IMR-90 (cell line): ENCODE results near the gene EVL. TPM values are rescaled to one million over a fixed set of nuclear protein-coding genes. Genes with fewer than 3 reads are reported as not detected.

Experiments
- ATAC-seq: fragments of 200-7000 bp; cut with Tn5 transposase; 2 replicates; pipeline ENCODE4 v1.9.1; 2020; ENCODE audit warnings: low read depth, mild to moderate bottlenecking, moderate library complexity
- BruUV-seq: library from RNA; stranded (reverse); fragments of 400-500 nt; replicated peaks from 2 replicates; lab custom pipeline; 2021; lab: Mats Ljungman, UMichigan
- CTCF ChIA-PET: fragments of 300-600 bp; formaldehyde crosslinking; extraction: SDS; loops from one replicate; lab custom pipeline; 2021; ENCODE audit warnings: antibody characterized with exemption; lab: Yijun Ruan, JAX
- POLR2A ChIA-PET: fragments of 300-600 bp; sonication (Branson Sonifier 250); formaldehyde crosslinking; loops from one replicate; lab custom pipeline; 2022; ENCODE audit warnings: antibody characterized with exemption; ENCODE audit not compliant: unreplicated experiment; lab: Charles Lee
- DNase-seq: peaks from one replicate; pipeline ENCODE4 v3.0.0; 2013
- H2AFZ ChIP-seq: replicated peaks from 2 replicates; pipeline ENCODE3; 2013; ENCODE audit warnings: low read length, mild to moderate bottlenecking; ENCODE audit not compliant: poor library complexity
- H2AK5ac ChIP-seq: 2 replicates; pipeline ENCODE4 v1.6.1; 2013; ENCODE audit warnings: low read depth, low read length, inconsistent platforms
- H2AK9ac ChIP-seq: replicated peaks from 2 replicates; pipeline ENCODE3; 2013; ENCODE audit warnings: mild to moderate bottlenecking, low read depth, low read length, moderate library complexity; ENCODE audit not compliant: poor library complexity
- H2BK120ac ChIP-seq: 2 replicates; pipeline ENCODE4 v1.6.1; 2013; ENCODE audit warnings: low read depth, low read length, inconsistent platforms
- H2BK15ac ChIP-seq: 3 replicates; pipeline ENCODE4 v1.6.1; 2013; ENCODE audit warnings: low read depth, low read length, inconsistent platforms
- H2BK20ac ChIP-seq: 2 replicates; pipeline ENCODE4 v1.6.1; 2013; ENCODE audit warnings: low read depth, mild to moderate bottlenecking, inconsistent platforms, low read length, moderate library complexity
- H2BK5ac ChIP-seq: 2 replicates; pipeline ENCODE4 v1.6.1; 2013; ENCODE audit warnings: mild to moderate bottlenecking, low read depth, low read length, inconsistent platforms; ENCODE audit not compliant: poor library complexity, severe bottlenecking
- H3K14ac ChIP-seq: replicated peaks from 2 replicates; pipeline ENCODE4 v1.6.1; 2013; ENCODE audit warnings: low read depth, low read length, inconsistent platforms
- H3K18ac ChIP-seq: 2 replicates; pipeline ENCODE4 v1.6.1; 2013; ENCODE audit warnings: low read depth, low read length, control low read depth
- H3K23ac ChIP-seq: 2 replicates; pipeline ENCODE4 v1.6.1; 2013; ENCODE audit warnings: low read depth, low read length, inconsistent platforms
- H3K27ac ChIP-seq: 2 replicates; pipeline ENCODE4 v1.5.1; 2013; ENCODE audit warnings: mild to moderate bottlenecking, control low read depth, low read length; ENCODE audit not compliant: insufficient read depth
- H3K27me3 ChIP-seq: 2 replicates; pipeline ENCODE4 v1.6.1; 2013; ENCODE audit warnings: low read length; ENCODE audit not compliant: control insufficient read depth, insufficient read depth
- H3K36me3 ChIP-seq: 2 replicates; pipeline ENCODE4 v1.6.1; 2013; ENCODE audit warnings: low read length, mixed read lengths; ENCODE audit not compliant: control insufficient read depth, insufficient read depth
- H3K4ac ChIP-seq: 2 replicates; pipeline ENCODE4 v1.6.1; 2013; ENCODE audit warnings: low read depth, low read length, inconsistent platforms
- H3K4me1 ChIP-seq: 2 replicates; pipeline ENCODE4 v1.6.1; 2013; ENCODE audit warnings: low read length, mixed read lengths; ENCODE audit not compliant: control insufficient read depth, insufficient read depth
- H3K4me2 ChIP-seq: 2 replicates; pipeline ENCODE4 v1.6.1; 2013; ENCODE audit warnings: low read depth, mild to moderate bottlenecking, control low read depth, low read length, moderate library complexity
- H3K4me3 ChIP-seq: 2 replicates; pipeline ENCODE4 v1.5.1; 2013; ENCODE audit warnings: low read depth, mild to moderate bottlenecking, control low read depth, low read length, moderate library complexity; ENCODE audit not compliant: insufficient read depth
- H3K56ac ChIP-seq: 2 replicates; pipeline ENCODE4 v1.6.1; 2013; ENCODE audit warnings: low read length, inconsistent platforms; ENCODE audit not compliant: insufficient read depth; ENCODE audit errors: extremely low read depth
- H3K79me1 ChIP-seq, 2 experiments: 2 replicates each; pipeline ENCODE4 v1.6.1; 2013; ENCODE audit warnings: low read length in 2 of 2, inconsistent platforms in 1 of 2, low read depth in 1 of 2
- H3K9ac ChIP-seq: 2 replicates; pipeline ENCODE4 v1.6.1; 2013; ENCODE audit warnings: low read depth, low read length, control low read depth
- H3K9me1 ChIP-seq: 2 replicates; pipeline ENCODE4 v1.6.1; 2013; ENCODE audit warnings: low read length, inconsistent platforms; ENCODE audit not compliant: insufficient read depth
- H3K9me3 ChIP-seq: 2 replicates; pipeline ENCODE4 v1.6.1; 2013; ENCODE audit warnings: low read length; ENCODE audit not compliant: control insufficient read depth, insufficient read depth
- H4K20me1 ChIP-seq: 2 replicates; pipeline ENCODE4 v1.6.1; 2013; ENCODE audit warnings: low read length, inconsistent platforms; ENCODE audit not compliant: insufficient read depth
- H4K5ac ChIP-seq: 2 replicates; pipeline ENCODE4 v1.6.1; 2013; ENCODE audit warnings: mild to moderate bottlenecking, low read depth, low read length, control low read depth
- H4K8ac ChIP-seq, 2 experiments: 2 replicates each; pipeline ENCODE4 v1.6.1; 2013; ENCODE audit warnings: low read depth in 2 of 2, low read length in 2 of 2, control low read depth in 1 of 2, inconsistent platforms in 1 of 2
- H4K91ac ChIP-seq: 2 replicates; pipeline ENCODE4 v1.6.1; 2013; ENCODE audit warnings: low read depth, low read length, inconsistent platforms; ENCODE audit not compliant: insufficient read depth
- CHD1 ChIP-seq: IDR thresholded peaks from 2 replicates; pipeline ENCODE4 v1.6.1; 2012; ENCODE audit warnings: low read depth, low read length, improper control_type of control experiment
- MXI1 ChIP-seq: IDR thresholded peaks from 2 replicates; pipeline ENCODE4 v1.6.1; 2012; ENCODE audit warnings: low read depth, mild to moderate bottlenecking, low read length, moderate library complexity, borderline replicate concordance
- RAD21 ChIP-seq: IDR thresholded peaks from 2 replicates; pipeline ENCODE4 v1.6.1; 2012; ENCODE audit warnings: low read length, improper control_type of control experiment
- RCOR1 ChIP-seq: IDR thresholded peaks from 2 replicates; pipeline ENCODE4 v1.6.1; 2012; ENCODE audit warnings: mild to moderate bottlenecking, low read length, improper control_type of control experiment; ENCODE audit not compliant: insufficient replicate concordance
- SMC3 ChIP-seq: fragments of 150-350 bp; IDR thresholded peaks from 2 replicates; pipeline ENCODE4 v1.6.1; 2016; ENCODE audit warnings: low read depth, mild to moderate bottlenecking, antibody characterized with exemption, low read length, moderate library complexity
- USF2 ChIP-seq: fragments of 150-350 bp; IDR thresholded peaks from 2 replicates; pipeline ENCODE4 v1.6.1; 2017; ENCODE audit warnings: mild to moderate bottlenecking, antibody characterized with exemption, low read length, low read depth
- whole genome bisulfite sequencing, 2 experiments: methylation state at CpG; one replicate each; pipeline versions ENCODE4 v1.1.5 to v1.1.7; 2013; ENCODE audit warnings: missing lambda C conversion rate in 2 of 2; ENCODE audit not compliant: insufficient read length in 1 of 2; ENCODE audit errors: extremely low coverage in 2 of 2; 5-methylcytosine and 5-hydroxymethylcytosine counted together
- dilution Hi-C: fragments of 300-500 bp; cut with HindIII; formaldehyde crosslinking; loops from one replicate; pipeline ENCODE4 v1.14.3; 2018; ENCODE audit warnings: low sequenced_read_pairs; ENCODE audit not compliant: unreplicated experiment
- in situ Hi-C: fragments of 300-500 bp; cut with MboI; formaldehyde crosslinking; loops from 3 replicates; pipeline ENCODE4 v1.14.3; 2019; ENCODE audit warnings: low sequenced_read_pairs, inconsistent platforms, mixed read lengths
- intact Hi-C: fragments of 100-400 bp; cut with micrococcal nuclease; formaldehyde crosslinking; loops from 2 replicates; pipeline ENCODE4 v1.10.0; 2022
- polyA plus RNA-seq, 3 experiments: library from polyadenylated mRNA; depleted of rRNA; stranded (reverse); fragments of >200 nt; gene quantifications; 2 replicates each; pipeline ENCODE4 v1.2.3, GENCODE V29; 2012; ENCODE audit warnings: low replicate concordance in 1 of 3
- total RNA-seq: library from RNA; depleted of rRNA; stranded (reverse); fragments of >200 nt; gene quantifications from 2 replicates; pipeline ENCODE4 v1.2.3, GENCODE V29; 2012
- TF ChIP-seq, protein P1 (sequence below): conservative IDR thresholded peaks from 2 replicates; pipeline ENCODE4 v1.5.1; 2012; ENCODE audit warnings: mild to moderate bottlenecking, low read depth, low read length, improper control_type of control experiment

EVL gene
- total and polyA plus RNA-seq, 2 of the 4 experiments (the other 2 are of a cell fraction) = 7.2 to 36.5 TPM

DNA sequence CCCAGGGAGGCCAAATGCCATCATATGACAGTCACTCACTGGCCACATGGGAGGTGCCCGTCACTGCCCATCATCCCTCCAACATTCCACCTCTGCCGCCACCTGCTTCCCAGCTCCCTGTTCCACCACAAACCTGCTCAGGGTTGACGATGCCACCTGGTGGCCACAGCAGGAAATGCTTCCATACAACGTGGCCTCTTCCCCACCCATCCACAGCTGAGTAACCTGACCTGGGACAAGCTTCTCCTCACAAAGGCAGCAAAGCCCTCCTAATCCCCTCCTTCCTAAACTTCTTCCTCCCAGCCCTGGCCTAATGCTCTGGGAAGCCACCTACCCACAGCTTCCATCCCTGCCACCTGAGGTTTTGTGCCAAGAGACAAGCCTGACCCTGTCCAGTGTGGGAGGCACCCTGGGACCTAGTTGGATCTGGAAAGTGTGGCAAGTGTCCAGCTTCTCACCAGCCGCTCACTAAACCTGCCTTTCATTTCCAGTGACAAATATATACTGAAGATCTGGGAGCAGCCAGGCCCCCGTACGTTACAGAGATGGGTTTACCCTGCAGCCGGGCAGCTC is 89.9 kb downstream of the EVL start:
- POLR2A ChIA-PET = no interaction called here
- no peak for DNase-seq

More for the DNA sequence above, 89.9 kb downstream of the EVL start:
- no peaks in the 10 kb centered on the region for H3K9me1 ChIP-seq
- no peak overlapping the region for H3K23ac ChIP-seq
- no peak overlapping the region for H2AK9ac ChIP-seq
- CTCF ChIA-PET = no interaction called here
- dilution Hi-C loops (no loop called here), intact Hi-C loops (no loop called here), in situ Hi-C loops (no loop called here)
- H3K79me1 ChIP-seq = no peaks in the 10 kb centered on the region
- no peak overlapping the region for H2AK5ac ChIP-seq
- no peak overlapping the region for H4K91ac ChIP-seq
- H3K4me3 ChIP-seq = no peak overlapping the region
- H2AFZ ChIP-seq = no peak overlapping the region
- no peaks in the 10 kb centered on the region for H3K4me1 ChIP-seq
- H3K9me3 ChIP-seq = peaks cover 15% of the 10 kb centered on the region
- H2BK20ac ChIP-seq = no peak overlapping the region
- H3K27ac ChIP-seq = no peak overlapping the region
- H4K5ac ChIP-seq = no peak overlapping the region
- H3K4ac ChIP-seq = no peak overlapping the region
- H4K8ac ChIP-seq = no peak overlapping the region
- no peak overlapping the region for H3K18ac ChIP-seq
- no peak for TF ChIP-seq USF2
- TF ChIP-seq RCOR1 = no peak
- TF ChIP-seq RAD21 = peak; percentile 29
- TF ChIP-seq MXI1 = no peak
- TF ChIP-seq, protein P1, sequence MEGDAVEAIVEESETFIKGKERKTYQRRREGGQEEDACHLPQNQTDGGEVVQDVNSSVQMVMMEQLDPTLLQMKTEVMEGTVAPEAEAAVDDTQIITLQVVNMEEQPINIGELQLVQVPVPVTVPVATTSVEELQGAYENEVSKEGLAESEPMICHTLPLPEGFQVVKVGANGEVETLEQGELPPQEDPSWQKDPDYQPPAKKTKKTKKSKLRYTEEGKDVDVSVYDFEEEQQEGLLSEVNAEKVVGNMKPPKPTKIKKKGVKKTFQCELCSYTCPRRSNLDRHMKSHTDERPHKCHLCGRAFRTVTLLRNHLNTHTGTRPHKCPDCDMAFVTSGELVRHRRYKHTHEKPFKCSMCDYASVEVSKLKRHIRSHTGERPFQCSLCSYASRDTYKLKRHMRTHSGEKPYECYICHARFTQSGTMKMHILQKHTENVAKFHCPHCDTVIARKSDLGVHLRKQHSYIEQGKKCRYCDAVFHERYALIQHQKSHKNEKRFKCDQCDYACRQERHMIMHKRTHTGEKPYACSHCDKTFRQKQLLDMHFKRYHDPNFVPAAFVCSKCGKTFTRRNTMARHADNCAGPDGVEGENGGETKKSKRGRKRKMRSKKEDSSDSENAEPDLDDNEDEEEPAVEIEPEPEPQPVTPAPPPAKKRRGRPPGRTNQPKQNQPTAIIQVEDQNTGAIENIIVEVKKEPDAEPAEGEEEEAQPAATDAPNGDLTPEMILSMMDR = peak; percentile 44; the same call in 1 of the 2 replicates
- no peak for TF ChIP-seq CHD1
- peak; percentile 29 for TF ChIP-seq SMC3
- H2BK120ac ChIP-seq = no peak overlapping the region
- ATAC-seq = no peak
- H3K9ac ChIP-seq = no peak overlapping the region
- H2BK5ac ChIP-seq = no peak overlapping the region
- H2BK15ac ChIP-seq = no peak overlapping the region
- H3K4me2 ChIP-seq = no peak overlapping the region
- no TSS peak for BruUV-seq
- 0% methylated on average over 1 of the region's 8 CpGs; no CpG with 5 or more reads in 1 of the 2 experiments for WGBS, 2 experiments
- H3K56ac ChIP-seq = no peak overlapping the region
- H4K20me1 ChIP-seq = no peaks in the 10 kb centered on the region
- peaks cover 37% of the 10 kb centered on the region for H3K27me3 ChIP-seq
- no peaks in the 10 kb centered on the region for H3K36me3 ChIP-seq
- no peak overlapping the region for H3K14ac ChIP-seq
